ENCODE data around the gene SYTL1.
A peak's percentile ranks its signal among the peaks of the same experiment; 100 is the strongest.

SYTL1 gene

DNA sequence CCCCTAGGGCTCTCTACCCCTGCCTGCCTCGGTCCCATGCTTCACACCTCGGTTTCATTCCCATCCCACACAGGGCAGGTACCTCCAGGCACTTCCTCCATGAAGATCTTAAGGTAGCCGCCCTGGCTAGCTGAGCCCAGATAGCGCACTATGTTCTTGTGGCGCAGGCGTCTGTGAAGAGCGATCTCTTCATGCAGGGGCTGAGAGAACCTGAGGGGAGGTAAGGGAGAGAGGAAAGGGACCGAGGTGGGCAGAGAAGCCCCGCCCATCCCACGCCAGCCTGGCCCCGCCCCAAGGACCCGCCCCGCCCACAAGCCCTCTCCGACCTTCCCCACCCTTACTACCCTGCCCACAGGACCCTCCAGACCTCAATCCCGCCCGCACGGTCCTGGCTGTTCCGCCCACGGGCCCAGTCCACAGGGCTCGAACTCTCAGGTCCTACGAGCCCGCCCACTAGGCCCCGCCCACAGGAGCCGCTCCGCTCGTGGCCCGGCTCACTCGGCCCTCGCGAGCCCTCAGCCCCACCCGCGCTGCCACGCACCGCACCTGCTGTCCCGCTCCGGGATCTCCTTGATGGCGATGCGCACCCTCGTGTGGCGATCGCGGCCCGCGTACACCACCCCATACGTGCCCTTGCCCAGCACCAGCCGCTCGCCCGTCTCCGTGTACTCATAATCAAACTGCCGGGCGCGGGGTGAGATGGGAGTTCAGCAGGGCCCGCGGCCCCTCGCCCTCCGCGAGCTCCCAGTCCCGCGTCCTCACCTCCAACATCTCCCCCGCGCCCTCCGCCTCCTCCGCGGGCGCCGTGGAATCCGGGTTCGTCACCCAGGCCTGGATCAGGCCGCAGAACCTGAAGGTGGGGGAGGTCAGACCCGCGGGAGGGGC, 18.6 kb downstream of the SYTL1 start:
- Histone ChIP-seq H3K36me3 (ENCODE audit: control insufficient read depth in 5 of 5, insufficient read depth in 5 of 5, low read length in 5 of 5) (peaks cover 0 to 91% (median 83%) of the 10 kb centered on the region in 5 donors), H3K9me3 (ENCODE audit: control insufficient read depth in 5 of 5, low read length in 5 of 5) (no peaks in the 10 kb centered on the region), H3K4me1 (ENCODE audit: control insufficient read depth in 5 of 5, insufficient read depth in 5 of 5, low read length in 5 of 5) (peaks cover 4 to 37% (median 27%) of the 10 kb centered on the region in 5 donors), H3K9ac (ENCODE audit: low read length in 5 of 5) (no peak overlapping the region), H3K27ac (ENCODE audit: low read depth, low read length) (no peak overlapping the region), H3K4me3 (ENCODE audit: low read depth in 1 of 5, low read length in 5 of 5) (peak overlapping the region in 1 of 5 donors; percentile 47), H3K27me3 (ENCODE audit: control insufficient read depth in 5 of 5, insufficient read depth in 4 of 5, low read length in 5 of 5) (no peaks in the 10 kb centered on the region)

GRCh38 chr1:27361044-27361402, 19.2 kb downstream of the SYTL1 start:
- Histone ChIP-seq H3K27me3 (ENCODE audit: control insufficient read depth in 5 of 5, insufficient read depth in 4 of 5, low read length in 5 of 5) (no peaks in the 10 kb centered on the region), H3K9me3 (ENCODE audit: control insufficient read depth in 5 of 5, low read length in 5 of 5) (no peaks in the 10 kb centered on the region), H3K4me3 (ENCODE audit: low read depth in 1 of 5, low read length in 5 of 5) (peak overlapping the region in 1 of 5 donors; percentile 47), H3K36me3 (ENCODE audit: control insufficient read depth in 5 of 5, insufficient read depth in 5 of 5, low read length in 5 of 5) (peaks cover 0 to 85% (median 77%) of the 10 kb centered on the region in 5 donors), H3K27ac (ENCODE audit: low read depth, low read length) (no peak overlapping the region), H3K4me1 (ENCODE audit: control insufficient read depth in 5 of 5, insufficient read depth in 5 of 5, low read length in 5 of 5) (peaks cover 4 to 39% (median 27%) of the 10 kb centered on the region in 5 donors), H3K9ac (ENCODE audit: low read length in 5 of 5) (no peak overlapping the region)

- H3K4me3 ChIP-seq (ENCODE audit: low read depth in 1 of 5, low read length in 5 of 5) = no peak overlapping the region
- peaks cover 0 to 79% (median 71%) of the 10 kb centered on the region in 5 donors for H3K36me3 ChIP-seq (ENCODE audit: control insufficient read depth in 5 of 5, insufficient read depth in 5 of 5, low read length in 5 of 5)
- no peak overlapping the region for H3K27ac ChIP-seq (ENCODE audit: low read depth, low read length)
- no peaks in the 10 kb centered on the region for H3K9me3 ChIP-seq (ENCODE audit: control insufficient read depth in 5 of 5, low read length in 5 of 5)
- H3K9ac ChIP-seq (ENCODE audit: low read length in 5 of 5) = no peak overlapping the region
- no peaks in the 10 kb centered on the region for H3K27me3 ChIP-seq (ENCODE audit: control insufficient read depth in 5 of 5, insufficient read depth in 4 of 5, low read length in 5 of 5)
- H3K4me1 ChIP-seq (ENCODE audit: control insufficient read depth in 5 of 5, insufficient read depth in 5 of 5, low read length in 5 of 5) = peaks cover 4 to 41% (median 27%) of the 10 kb centered on the region in 5 donors
Observed at GRCh38 chr1:27361553-27361952, 19.7 kb downstream of the SYTL1 start.

DNA sequence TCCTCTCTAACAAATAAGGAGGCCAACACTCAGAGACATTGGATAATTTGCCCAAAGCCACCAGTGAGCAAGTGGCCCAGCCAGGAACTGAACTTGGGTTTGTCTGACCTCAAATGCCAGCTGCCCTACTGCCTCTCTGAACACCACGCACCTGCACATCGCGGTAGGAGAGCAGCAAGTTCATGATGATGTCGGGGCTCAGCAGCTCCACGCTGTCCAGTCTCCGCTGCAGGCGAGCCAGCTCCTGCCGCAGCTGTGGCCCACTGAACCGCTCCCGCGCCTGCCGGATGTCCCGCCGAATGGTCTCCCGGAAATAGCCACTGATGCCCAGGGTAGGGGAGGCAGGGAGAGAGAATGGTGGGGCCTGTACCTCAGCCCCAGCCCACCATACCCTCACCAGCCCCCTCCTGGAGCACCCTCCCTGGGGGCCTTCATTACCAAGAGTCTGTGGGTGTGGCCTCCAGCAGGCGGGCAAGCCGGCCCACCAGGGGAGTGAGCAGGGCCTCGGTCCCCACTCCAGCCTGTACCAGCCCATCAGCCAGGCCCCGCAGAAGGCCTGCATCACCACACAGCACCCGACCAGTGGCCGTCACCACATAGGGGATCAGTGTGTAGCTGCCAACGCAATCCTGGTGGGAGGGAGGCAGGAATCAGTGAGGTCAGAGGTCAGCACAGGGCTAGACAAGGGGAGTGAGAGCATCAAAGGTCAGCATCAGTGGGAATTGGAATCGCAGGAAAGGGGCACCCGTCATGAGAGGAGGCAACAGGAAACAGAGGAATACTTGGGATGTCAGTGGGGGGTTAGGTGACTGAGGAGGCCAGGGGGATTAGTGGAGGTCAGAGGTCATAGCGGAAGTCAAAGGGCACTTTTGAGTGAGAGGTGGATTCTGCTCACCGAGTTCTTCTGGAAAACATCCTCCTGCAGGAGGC, 22.2 kb downstream of the SYTL1 start:
- no peaks in the 10 kb centered on the region for H3K9me3 ChIP-seq (ENCODE audit: control insufficient read depth in 5 of 5, low read length in 5 of 5)
- no peak overlapping the region for H3K27ac ChIP-seq (ENCODE audit: low read depth, low read length)
- H3K9ac ChIP-seq (ENCODE audit: low read length in 5 of 5) = peak overlapping the region in 1 of 5 donors; percentile 59
- no peak overlapping the region for H3K4me3 ChIP-seq (ENCODE audit: low read depth in 1 of 5, low read length in 5 of 5)
- peaks cover 0 to 56% (median 50%) of the 10 kb centered on the region in 5 donors for H3K36me3 ChIP-seq (ENCODE audit: control insufficient read depth in 5 of 5, insufficient read depth in 5 of 5, low read length in 5 of 5)
- H3K27me3 ChIP-seq (ENCODE audit: control insufficient read depth in 5 of 5, insufficient read depth in 4 of 5, low read length in 5 of 5) = no peaks in the 10 kb centered on the region
- peaks cover 12 to 52% (median 33%) of the 10 kb centered on the region in 5 donors for H3K4me1 ChIP-seq (ENCODE audit: control insufficient read depth in 5 of 5, insufficient read depth in 5 of 5, low read length in 5 of 5)

GRCh38 chr1:27364696-27365371, 23.0 kb downstream of the SYTL1 start:
- Histone ChIP-seq H3K27me3 (ENCODE audit: control insufficient read depth in 5 of 5, insufficient read depth in 4 of 5, low read length in 5 of 5) (no peaks in the 10 kb centered on the region), H3K9me3 (ENCODE audit: control insufficient read depth in 5 of 5, low read length in 5 of 5) (no peaks in the 10 kb centered on the region), H3K4me3 (ENCODE audit: low read depth in 1 of 5, low read length in 5 of 5) (peak overlapping the region; percentile 77 to 81 (median 79)), H3K9ac (ENCODE audit: low read length in 5 of 5) (peak overlapping the region in 3 of 5 donors; percentile 21 to 93 (median 59)), H3K36me3 (ENCODE audit: control insufficient read depth in 5 of 5, insufficient read depth in 5 of 5, low read length in 5 of 5) (peaks cover 0 to 48% (median 42%) of the 10 kb centered on the region in 5 donors), H3K27ac (ENCODE audit: low read depth, low read length) (peak overlapping the region; percentile 93), H3K4me1 (ENCODE audit: control insufficient read depth in 5 of 5, insufficient read depth in 5 of 5, low read length in 5 of 5) (peaks cover 12 to 52% (median 31%) of the 10 kb centered on the region in 5 donors)

DNA sequence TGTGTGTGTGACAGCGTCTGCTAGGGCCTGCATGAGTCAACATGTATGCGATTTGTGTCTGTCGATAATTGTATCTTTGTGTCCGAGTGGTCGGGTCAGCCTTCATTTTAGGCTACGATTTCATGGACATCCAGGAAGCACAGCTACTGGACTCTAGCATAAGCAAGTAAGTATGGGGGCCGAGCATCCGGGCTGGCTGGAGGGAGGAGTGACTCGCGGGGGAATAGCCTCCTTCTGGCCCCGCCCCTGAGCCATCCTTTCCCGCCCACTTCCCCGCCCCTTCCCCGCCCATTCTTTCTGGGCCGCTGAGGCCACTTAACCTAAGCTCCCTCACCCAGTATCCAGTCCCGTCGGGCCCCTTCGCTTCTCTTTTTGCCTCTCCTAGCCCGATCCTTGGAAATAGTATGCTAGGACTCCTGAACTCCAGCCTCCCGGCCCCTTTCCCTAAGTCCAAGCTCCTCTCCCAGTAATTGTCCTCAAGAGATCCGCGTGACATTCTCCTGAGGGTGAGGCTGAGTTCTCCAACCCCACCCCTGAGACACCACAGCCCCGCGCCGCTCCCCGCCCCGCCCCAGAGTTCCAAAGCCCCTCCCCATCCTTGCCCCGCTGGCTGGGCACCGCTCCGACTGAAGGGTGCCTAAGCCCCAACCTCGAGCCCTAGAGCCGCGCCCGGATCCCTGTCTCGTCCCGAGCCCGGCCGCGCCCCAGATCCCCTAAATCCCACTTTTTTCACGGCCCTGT, 23.7 kb downstream of the SYTL1 start:
- peaks cover 0 to 43% (median 37%) of the 10 kb centered on the region in 5 donors for H3K36me3 ChIP-seq (ENCODE audit: control insufficient read depth in 5 of 5, insufficient read depth in 5 of 5, low read length in 5 of 5)
- H3K9ac ChIP-seq (ENCODE audit: low read length in 5 of 5) = peak overlapping the region in 4 of 5 donors; percentile 81 to 93 (median 84)
- peak overlapping the region; percentile 77 to 81 (median 79) for H3K4me3 ChIP-seq (ENCODE audit: low read depth in 1 of 5, low read length in 5 of 5)
- H3K9me3 ChIP-seq (ENCODE audit: control insufficient read depth in 5 of 5, low read length in 5 of 5) = no peaks in the 10 kb centered on the region
- H3K27me3 ChIP-seq (ENCODE audit: control insufficient read depth in 5 of 5, insufficient read depth in 4 of 5, low read length in 5 of 5) = no peaks in the 10 kb centered on the region
- H3K27ac ChIP-seq (ENCODE audit: low read depth, low read length) = peak overlapping the region; percentile 93
- peaks cover 12 to 45% (median 29%) of the 10 kb centered on the region in 5 donors for H3K4me1 ChIP-seq (ENCODE audit: control insufficient read depth in 5 of 5, insufficient read depth in 5 of 5, low read length in 5 of 5)

DNA sequence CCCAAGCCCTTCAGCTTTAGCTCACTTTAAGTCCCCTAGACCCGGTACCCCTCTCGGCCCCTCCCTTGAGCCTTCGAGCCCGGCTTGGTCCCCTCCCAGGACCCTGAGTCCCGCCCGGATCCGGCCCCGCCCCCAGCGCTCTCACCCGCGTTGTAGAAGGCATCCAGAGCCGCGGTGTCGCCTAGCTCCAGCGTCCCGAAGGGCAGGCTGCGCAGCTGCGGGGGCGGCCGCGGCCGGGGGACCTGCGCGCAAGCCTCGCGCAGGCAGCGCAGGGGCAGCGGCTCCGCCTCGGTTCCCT, 24.2 kb downstream of the SYTL1 start:
- peak overlapping the region; percentile 77 to 81 (median 79) for H3K4me3 ChIP-seq (ENCODE audit: low read depth in 1 of 5, low read length in 5 of 5)
- H3K9me3 ChIP-seq (ENCODE audit: control insufficient read depth in 5 of 5, low read length in 5 of 5) = no peaks in the 10 kb centered on the region
- peaks cover 0 to 38% (median 32%) of the 10 kb centered on the region in 5 donors for H3K36me3 ChIP-seq (ENCODE audit: control insufficient read depth in 5 of 5, insufficient read depth in 5 of 5, low read length in 5 of 5)
- peak overlapping the region in 4 of 5 donors; percentile 81 to 93 (median 84) for H3K9ac ChIP-seq (ENCODE audit: low read length in 5 of 5)
- peak overlapping the region; percentile 93 for H3K27ac ChIP-seq (ENCODE audit: low read depth, low read length)
- H3K4me1 ChIP-seq (ENCODE audit: control insufficient read depth in 5 of 5, insufficient read depth in 5 of 5, low read length in 5 of 5) = peaks cover 12 to 43% (median 29%) of the 10 kb centered on the region in 5 donors
- no peaks in the 10 kb centered on the region for H3K27me3 ChIP-seq (ENCODE audit: control insufficient read depth in 5 of 5, insufficient read depth in 4 of 5, low read length in 5 of 5)

- H3K4me1 ChIP-seq (ENCODE audit: control insufficient read depth in 5 of 5, insufficient read depth in 5 of 5, low read length in 5 of 5) = peaks cover 12 to 43% (median 29%) of the 10 kb centered on the region in 5 donors
- peaks cover 0 to 33% (median 27%) of the 10 kb centered on the region in 5 donors for H3K36me3 ChIP-seq (ENCODE audit: control insufficient read depth in 5 of 5, insufficient read depth in 5 of 5, low read length in 5 of 5)
- peak within 1 kb of the TSS; percentile 95 for H3K27ac ChIP-seq (ENCODE audit: low read depth, low read length)
- no peaks in the 10 kb centered on the region for H3K9me3 ChIP-seq (ENCODE audit: control insufficient read depth in 5 of 5, low read length in 5 of 5)
- H3K27me3 ChIP-seq (ENCODE audit: control insufficient read depth in 5 of 5, insufficient read depth in 4 of 5, low read length in 5 of 5) = no peaks in the 10 kb centered on the region
- peak within 1 kb of the TSS; percentile 77 to 81 (median 79) for H3K4me3 ChIP-seq (ENCODE audit: low read depth in 1 of 5, low read length in 5 of 5)
- peak within 1 kb of the TSS; percentile 77 to 94 (median 86) for H3K9ac ChIP-seq (ENCODE audit: low read length in 5 of 5)
Observed at GRCh38 chr1:27366411-27367159, 24.8 kb downstream of the SYTL1 start, which contains the start of gene MAP3K6. Gene MAP3K6, minus strand, starts transcription at chr1:27366961. Its CDS starts 364 bp downstream, at chr1:27366597.

Measured in subcutaneous abdominal adipose tissue (tissue), 5 donors.